D721Med (cell line): ENCODE measurements around the gene SIX2.
A peak's percentile ranks its signal among the peaks of the same experiment; 100 is the strongest.

ENCODE experiments used
- DNase-seq: peaks from one replicate; pipeline ENCODE4 v3.0.0; 2011; ENCODE audit warnings: low spot score; ENCODE audit not compliant: insufficient read length
- FAIRE-seq: peaks from 2 replicates; lab custom pipeline; 2011; peaks lifted over from hg19 to GRCh38; lab: Jason Lieb, UNC
- CTCF ChIP-seq: IDR thresholded peaks from 2 replicates; pipeline ENCODE4 v1.5.1; 2012; ENCODE audit warnings: mild to moderate bottlenecking, control low read depth; ENCODE audit not compliant: insufficient read depth; ENCODE audit errors: missing control alignments

SIX2 gene

DNA sequence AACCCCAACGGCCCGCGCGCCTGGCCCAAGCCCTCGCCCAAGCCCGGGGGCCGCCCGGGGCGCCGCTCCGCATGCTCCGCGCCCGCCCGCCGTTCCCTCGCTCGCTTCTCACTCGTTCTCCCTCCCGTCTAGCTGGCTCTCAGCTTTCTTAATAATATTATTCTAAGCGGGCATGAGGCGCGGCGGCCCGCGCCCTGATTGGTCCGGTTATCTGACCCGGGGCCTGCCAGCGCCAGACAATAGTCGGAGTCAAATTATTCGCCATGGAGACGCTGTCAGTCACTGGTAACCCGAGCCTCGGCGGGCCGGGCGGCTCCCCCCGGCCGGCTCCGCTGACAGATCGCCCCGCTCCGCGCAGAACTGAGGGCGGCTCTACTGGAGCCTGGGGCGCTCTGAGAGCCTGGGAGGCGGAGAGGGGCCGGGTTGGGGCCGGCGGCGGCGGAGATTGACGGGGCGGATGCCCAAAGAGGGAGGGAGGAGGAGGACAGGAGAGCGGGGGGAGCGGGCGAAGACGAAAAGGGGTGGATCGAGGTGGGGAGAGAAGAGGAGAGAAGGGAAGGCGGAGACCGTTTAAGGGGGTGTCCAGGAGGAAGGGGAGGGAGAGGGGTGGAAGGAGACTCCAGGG lies at the start of gene SIX2:
TSS of gene SIX2 (minus strand) at position 150 of the 625 bp plus-strand sequence. CDS start 342 bp downstream, outside the sequence.
- DNase-seq (peak; percentile 94), FAIRE-seq (no peak)
- no peak for TF ChIP-seq CTCF

DNA sequence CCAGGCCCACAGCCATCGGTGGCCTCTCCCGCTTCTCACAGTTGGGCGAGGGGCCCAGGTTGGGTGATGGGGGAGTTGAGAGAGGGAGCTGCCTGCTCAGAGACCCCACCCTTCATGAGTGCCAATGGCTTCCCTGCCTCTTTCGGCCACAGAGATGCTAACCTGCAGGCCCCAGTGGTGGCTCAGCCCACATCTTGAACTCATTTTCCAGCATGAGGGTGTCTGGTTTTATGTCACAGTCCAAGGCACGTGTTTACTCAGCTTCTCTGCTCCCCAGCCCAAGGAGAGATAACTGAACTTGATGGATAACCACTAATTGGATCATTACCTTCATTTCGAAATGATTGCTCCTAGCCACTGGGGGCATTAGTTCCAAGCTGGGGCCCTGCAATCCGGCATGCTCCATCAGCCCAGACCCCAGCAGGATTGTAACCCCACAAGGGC lies 45.9 kb upstream of the SIX2 start:
- DNase-seq (no peak), FAIRE-seq (no peak)
- no peak for TF ChIP-seq CTCF

- DNase-seq: no peak
- TF ChIP-seq CTCF: no peak
- no peak for FAIRE-seq
Observed at GRCh38 chr2:45053966-45054365, 44.7 kb upstream of the SIX2 start.

DNA sequence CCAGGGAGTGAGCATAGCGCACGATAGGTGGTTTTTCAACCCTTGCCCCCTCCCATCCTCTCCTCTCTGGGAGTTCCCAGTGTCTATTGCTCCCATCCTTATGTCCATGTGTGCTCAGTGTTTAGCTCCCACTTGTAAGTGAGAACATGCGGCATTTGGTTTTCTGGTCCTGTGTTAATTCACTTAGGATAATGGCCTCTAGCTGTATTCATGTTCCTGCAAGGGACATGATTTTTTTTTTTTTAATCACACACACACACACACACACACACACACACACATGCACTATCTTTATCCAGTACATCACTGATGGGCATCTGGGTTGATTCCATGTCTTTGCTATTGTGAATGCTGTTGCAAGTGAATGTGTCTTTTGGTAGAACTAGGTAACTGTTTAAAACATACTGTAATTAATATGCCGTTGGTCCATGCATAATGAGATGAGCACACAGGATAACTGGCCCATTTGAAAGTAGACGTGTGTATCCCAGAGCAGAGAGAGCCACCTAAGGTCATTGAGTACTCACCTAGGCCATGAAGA lies 43.2 kb upstream of the SIX2 start:
- FAIRE-seq (no peak), DNase-seq (no peak)
- no peak for TF ChIP-seq CTCF

GRCh38 chr2:45049569-45050336 lies 40.5 kb upstream of the SIX2 start:
- DNase-seq: no peak
- TF ChIP-seq CTCF: no peak
- FAIRE-seq: no peak

GRCh38 chr2:45047301-45047700 lies 38.0 kb upstream of the SIX2 start:
- FAIRE-seq: no peak
- TF ChIP-seq CTCF: no peak

More at GRCh38 chr2:45047301-45047700, 38.0 kb upstream of the SIX2 start:
- DNase-seq: no peak
